ENCODE results near the gene KEAP1. TPM values are rescaled to one million over a fixed set of nuclear protein-coding genes. Genes with fewer than 3 reads are reported as not detected.
"Not testable (repeated sequence)": the region's sequence is repeated elsewhere in the genome, so short reads cannot be mapped to it uniquely, and the experiment has no call there.

Gene KEAP1
- total and polyA plus RNA-seq, 2 donors = 30.4 to 80.1 TPM

- H3K27ac ChIP-seq (ENCODE audit: low read depth) = no peak overlapping the region
- peaks cover 1% of the 10 kb centered on the region for H3K4me1 ChIP-seq (ENCODE audit: insufficient read depth)
- DNase-seq (ENCODE audit: extremely low spot score) = no peak
- no peak overlapping the region for H3K4me3 ChIP-seq (ENCODE audit: low read depth, low read length)
- 88% methylated on average over 24 of the region's 24 CpGs for WGBS
- peaks cover 1% of the 10 kb centered on the region for H3K36me3 ChIP-seq (ENCODE audit: insufficient read depth)
These were observed 3.5 kb downstream of the KEAP1 start for GRCh38 chr19:10499550-10500246.

- WGBS = 93% methylated on average over 4 of the region's 4 CpGs
- Histone ChIP-seq H3K4me3 (ENCODE audit: low read depth, low read length) (no peak overlapping the region), H3K4me1 (ENCODE audit: insufficient read depth) (peaks cover 1% of the 10 kb centered on the region), H3K36me3 (ENCODE audit: insufficient read depth) (peaks cover 1% of the 10 kb centered on the region), H3K27ac (ENCODE audit: low read depth) (no peak overlapping the region)
- no peak for DNase-seq (ENCODE audit: extremely low spot score)
These were observed 5.8 kb downstream of the KEAP1 start for GRCh38 chr19:10497371-10497770.

- no peaks in the 10 kb centered on the region for H3K4me1 ChIP-seq (ENCODE audit: insufficient read depth)
- H3K36me3 ChIP-seq (ENCODE audit: insufficient read depth) = peaks cover 2% of the 10 kb centered on the region
- no peak overlapping the region for H3K4me3 ChIP-seq (ENCODE audit: low read depth, low read length)
- no peak for DNase-seq (ENCODE audit: extremely low spot score)
- H3K27ac ChIP-seq (ENCODE audit: low read depth) = no peak overlapping the region
- 96% methylated on average over 43 of the region's 43 CpGs for WGBS
These were observed 11.6 kb downstream of the KEAP1 start for GRCh38 chr19:10491472-10492047.

GRCh38 chr19:10486551-10486950, 16.6 kb downstream of the KEAP1 start:
- Histone ChIP-seq H3K4me3 (ENCODE audit: low read depth, low read length) (no peak overlapping the region), H3K4me1 (ENCODE audit: insufficient read depth) (no peaks in the 10 kb centered on the region), H3K27ac (ENCODE audit: low read depth) (no peak overlapping the region), H3K36me3 (ENCODE audit: insufficient read depth) (peaks cover under 1% of the 10 kb centered on the region)
- no peak for DNase-seq (ENCODE audit: extremely low spot score)
- WGBS = 85% methylated on average over 13 of the region's 13 CpGs

- no peaks in the 10 kb centered on the region for H3K4me1 ChIP-seq (ENCODE audit: insufficient read depth)
- H3K36me3 ChIP-seq (ENCODE audit: insufficient read depth) = no peaks in the 10 kb centered on the region
- H3K4me3 ChIP-seq (ENCODE audit: low read depth, low read length) = peak overlapping the region; percentile 5
- WGBS = 1% methylated on average over 36 of the region's 36 CpGs
- peak; percentile 62 for DNase-seq (ENCODE audit: extremely low spot score)
- no peak overlapping the region for H3K27ac ChIP-seq (ENCODE audit: low read depth)
These were observed 24.2 kb downstream of the KEAP1 start for GRCh38 chr19:10478903-10479384.

- 16% methylated on average over 5 of the region's 5 CpGs for WGBS
- H3K27ac ChIP-seq (ENCODE audit: low read depth) = no peak overlapping the region
- no peaks in the 10 kb centered on the region for H3K36me3 ChIP-seq (ENCODE audit: insufficient read depth)
- peak overlapping the region; percentile 5 for H3K4me3 ChIP-seq (ENCODE audit: low read depth, low read length)
- no peak for DNase-seq (ENCODE audit: extremely low spot score)
- no peaks in the 10 kb centered on the region for H3K4me1 ChIP-seq (ENCODE audit: insufficient read depth)
These were observed 24.7 kb downstream of the KEAP1 start for GRCh38 chr19:10478476-10478875.

- H3K36me3 ChIP-seq (ENCODE audit: insufficient read depth) = no peaks in the 10 kb centered on the region
- H3K4me3 ChIP-seq (ENCODE audit: low read depth, low read length) = no peak overlapping the region
- no peak overlapping the region for H3K27ac ChIP-seq (ENCODE audit: low read depth)
- H3K4me1 ChIP-seq (ENCODE audit: insufficient read depth) = no peaks in the 10 kb centered on the region
- DNase-seq (ENCODE audit: extremely low spot score) = no peak
- 61% methylated on average over 6 of the region's 6 CpGs for WGBS
These were observed 28.1 kb downstream of the KEAP1 start for GRCh38 chr19:10474962-10475451.

GRCh38 chr19:10473192-10473591, 30.0 kb downstream of the KEAP1 start:
- Histone ChIP-seq H3K4me1 (ENCODE audit: insufficient read depth) (no peaks in the 10 kb centered on the region), H3K27ac (ENCODE audit: low read depth) (no peak overlapping the region), H3K4me3 (ENCODE audit: low read depth, low read length) (no peak overlapping the region), H3K36me3 (ENCODE audit: insufficient read depth) (no peaks in the 10 kb centered on the region)
- DNase-seq (ENCODE audit: extremely low spot score) = no peak
- 60% methylated on average over 5 of the region's 5 CpGs for WGBS

GRCh38 chr19:10471909-10472308, 31.2 kb downstream of the KEAP1 start:
- no peak overlapping the region for H3K4me3 ChIP-seq (ENCODE audit: low read depth, low read length)
- H3K36me3 ChIP-seq (ENCODE audit: insufficient read depth) = no peaks in the 10 kb centered on the region
- no peaks in the 10 kb centered on the region for H3K4me1 ChIP-seq (ENCODE audit: insufficient read depth)
- no peak for DNase-seq (ENCODE audit: extremely low spot score)
- 45% methylated on average over 6 of the region's 6 CpGs for WGBS
- H3K27ac ChIP-seq (ENCODE audit: low read depth) = no peak overlapping the region

- Histone ChIP-seq H3K36me3 (ENCODE audit: insufficient read depth) (peaks cover 2% of the 10 kb centered on the region), H3K27ac (ENCODE audit: low read depth) (no peak overlapping the region), H3K4me1 (ENCODE audit: insufficient read depth) (no peaks in the 10 kb centered on the region), H3K4me3 (ENCODE audit: low read depth, low read length) (no peak overlapping the region)
- DNase-seq (ENCODE audit: extremely low spot score) = no peak
- WGBS = 79% methylated on average over 12 of the region's 12 CpGs
These were observed 35.0 kb downstream of the KEAP1 start for GRCh38 chr19:10468133-10468532.

- 86% methylated on average over 20 of the region's 20 CpGs for WGBS
- no peak for DNase-seq (ENCODE audit: extremely low spot score)
These were observed 36.0 kb downstream of the KEAP1 start for GRCh38 chr19:10467104-10467706.

GRCh38 chr19:10464456-10464855, 38.7 kb downstream of the KEAP1 start:
- Histone ChIP-seq H3K4me3 (ENCODE audit: low read depth, low read length) (no peak overlapping the region), H3K27ac (ENCODE audit: low read depth) (no peak overlapping the region), H3K36me3 (ENCODE audit: insufficient read depth) (peaks cover 2% of the 10 kb centered on the region), H3K4me1 (ENCODE audit: insufficient read depth) (no peaks in the 10 kb centered on the region)
- 95% methylated on average over 5 of the region's 5 CpGs for WGBS
- no peak for DNase-seq (ENCODE audit: extremely low spot score)

More at GRCh38 chr19:10467104-10467706, 36.0 kb downstream of the KEAP1 start:
- Histone ChIP-seq H3K4me3 (ENCODE audit: low read depth, low read length) (no peak overlapping the region), H3K27ac (ENCODE audit: low read depth) (no peak overlapping the region), H3K36me3 (ENCODE audit: insufficient read depth) (peaks cover 2% of the 10 kb centered on the region), H3K4me1 (ENCODE audit: insufficient read depth) (no peaks in the 10 kb centered on the region)

GRCh38 chr19:10462557-10462956, 40.6 kb downstream of the KEAP1 start:
- Histone ChIP-seq H3K4me3 (ENCODE audit: low read depth, low read length) (no peak overlapping the region), H3K27ac (ENCODE audit: low read depth) (no peak overlapping the region), H3K4me1 (ENCODE audit: insufficient read depth) (no peaks in the 10 kb centered on the region), H3K36me3 (ENCODE audit: insufficient read depth) (peaks cover 2% of the 10 kb centered on the region)
- DNase-seq (ENCODE audit: extremely low spot score) = no peak
- WGBS = 95% methylated on average over 4 of the region's 4 CpGs

GRCh38 chr19:10462042-10462441, 41.1 kb downstream of the KEAP1 start:
- not testable (repeated sequence) for H3K36me3 ChIP-seq (ENCODE audit: insufficient read depth); H3K4me3 ChIP-seq (ENCODE audit: low read depth, low read length); DNase-seq (ENCODE audit: extremely low spot score); H3K4me1 ChIP-seq (ENCODE audit: insufficient read depth); H3K27ac ChIP-seq (ENCODE audit: low read depth)
- 93% methylated on average over 15 of the region's 15 CpGs for WGBS

Measured in urinary bladder (tissue), 4 donors.